Measurements from ENCODE around the gene SPACA5.
"Not testable (repeated sequence)": the region's sequence is repeated elsewhere in the genome, so short reads cannot be mapped to it uniquely, and the experiment has no call there.

The SPACA5 gene

GRCh38 chrX:48006688-48007087 lies at the start of gene SPACA5:
Gene SPACA5 (plus strand): TSS chrX:48006988. CDS start chrX:48007803, 815 bp downstream.
- DNase-seq (ENCODE audit: low read depth) = not testable (repeated sequence)

GRCh38 chrX:47958206-47958605 lies 48.6 kb upstream of the SPACA5 start:
- DNase-seq (ENCODE audit: low read depth) = not testable (repeated sequence)

GRCh38 chrX:47958761-47959342 lies 47.9 kb upstream of the SPACA5 start:
- DNase-seq (ENCODE audit: low read depth) = no peak

- no peak for DNase-seq (ENCODE audit: low read depth)
Measured at GRCh38 chrX:47960406-47960805, 46.4 kb upstream of the SPACA5 start.

- not testable (repeated sequence) for DNase-seq (ENCODE audit: low read depth)
Measured at GRCh38 chrX:47961830-47962229, 45.0 kb upstream of the SPACA5 start.

- DNase-seq (ENCODE audit: low read depth) = not testable (repeated sequence)
Measured at GRCh38 chrX:47965526-47965925, 41.3 kb upstream of the SPACA5 start.

GRCh38 chrX:47973235-47973634 lies 33.6 kb upstream of the SPACA5 start:
- no peak for DNase-seq (ENCODE audit: low read depth)

- no peak for DNase-seq (ENCODE audit: low read depth)
Measured at GRCh38 chrX:47976254-47977151, 30.3 kb upstream of the SPACA5 start.

- DNase-seq (ENCODE audit: low read depth) = no peak
Measured at GRCh38 chrX:47991263-47992094, 15.3 kb upstream of the SPACA5 start.

- DNase-seq (ENCODE audit: low read depth) = no peak
Measured at GRCh38 chrX:47992095-47992380, 14.8 kb upstream of the SPACA5 start.

- no peak for DNase-seq (ENCODE audit: low read depth)
Measured at GRCh38 chrX:47992669-47993068, 14.1 kb upstream of the SPACA5 start.

- no peak for DNase-seq (ENCODE audit: low read depth)
Measured at GRCh38 chrX:48001260-48001659, 5.5 kb upstream of the SPACA5 start.

GRCh38 chrX:48002319-48002718 lies 4.5 kb upstream of the SPACA5 start:
- no peak for DNase-seq (ENCODE audit: low read depth)

GRCh38 chrX:48002929-48003328 lies 3.9 kb upstream of the SPACA5 start:
- no peak for DNase-seq (ENCODE audit: low read depth)

GRCh38 chrX:48003367-48003757 lies 3.4 kb upstream of the SPACA5 start:
- no peak for DNase-seq (ENCODE audit: low read depth)

GRCh38 chrX:48003758-48004457 lies 2.9 kb upstream of the SPACA5 start, which contains the start of gene ZNF182:
Gene ZNF182 (minus strand): TSS chrX:48003989. CDS start chrX:48002609, 1,380 bp downstream.
- peak; percentile 84 for DNase-seq (ENCODE audit: low read depth)

GRCh38 chrX:48009445-48009960 lies 2.7 kb downstream of the SPACA5 start:
- DNase-seq (ENCODE audit: low read depth) = not testable (repeated sequence)

- not testable (repeated sequence) for DNase-seq (ENCODE audit: low read depth)
Measured at GRCh38 chrX:48016583-48017310, 10.0 kb downstream of the SPACA5 start.

GRCh38 chrX:48019892-48020291 lies 13.1 kb downstream of the SPACA5 start:
- DNase-seq (ENCODE audit: low read depth) = not testable (repeated sequence)

GRCh38 chrX:48020472-48020871 lies 13.7 kb downstream of the SPACA5 start:
- not testable (repeated sequence) for DNase-seq (ENCODE audit: low read depth)
